ENCODE results near the gene CASP8AP2. TPM values are rescaled to one million over a fixed set of nuclear protein-coding genes. Genes with fewer than 3 reads are reported as not detected.

CASP8AP2 gene
- 54.6 and 116 TPM in 2 replicates for total RNA-seq (2011; cell fraction: chromatin; rRNA removed; ENCODE audit: low replicate concordance)
- total RNA-seq (2011; cell fraction: nucleolus; rRNA removed) = 32.2 and 36.5 TPM in 2 replicates
- total RNA-seq (2011; cell fraction: nucleoplasm; rRNA removed) = 77.7 and 94.6 TPM in 2 replicates
- total RNA-seq (2014; rRNA removed) (12.1 and 12.5 TPM in 2 replicates), total RNA-seq (2014; rRNA removed; fragmentation: Illumina TruSeq; extraction: Trizol) (27.6 and 34.8 TPM in 2 replicates), total RNA-seq (2015; rRNA removed; fragmentation: Illumina TruSeq; extraction: Trizol) (29.3 and 30.0 TPM in 2 replicates), total RNA-seq (2021) (19.1 TPM in 2 replicates), polyA plus RNA-seq (2011; rRNA removed) (18.7 and 20.9 TPM in 2 replicates), polyA plus RNA-seq (2014; fragmentation: Illumina TruSeq; extraction: Trizol) (15.9 and 19.5 TPM in 2 replicates), polyA plus RNA-seq (2014; fragmentation: Nextera tagmentation; extraction: Ambion mirVana) (10 to 100 TPM; 10.6 to 14.6 TPM), polyA plus RNA-seq (2014; rRNA removed) (11.3 and 13.3 TPM in 2 replicates), polyA minus RNA-seq (2011; rRNA and poly(A)+ RNA removed) (58.4 and 70.1 TPM in 2 replicates), Bru-seq, nascent RNA (percentile 81 among the genes with signal in this experiment), BruChase-seq, experiment 1, labeled RNA remaining after a 2-hour chase (percentile 87 among the genes with signal in this experiment), BruChase-seq, experiment 2, labeled RNA remaining after a 6-hour chase (percentile 89 among the genes with signal in this experiment)
- 2.5 and 5.3 TPM in 2 replicates for polyA plus RNA-seq (2011; cell fraction: cytosol; rRNA removed)
- polyA plus RNA-seq (2011; cell fraction: nucleus; rRNA removed) = 18.6 and 21.2 TPM in 2 replicates
- polyA plus RNA-seq (2012) = 10.5 and 11.7 TPM in 2 replicates
- polyA minus RNA-seq (2011; cell fraction: cytosol; rRNA and poly(A)+ RNA removed) = 14.0 and 16.0 TPM in 2 replicates
- polyA minus RNA-seq (2011; cell fraction: nucleus; rRNA and poly(A)+ RNA removed) = 24.1 and 32.8 TPM in 2 replicates
- long read RNA-seq, experiment 1, transcript CASP8AP2-202 (7 exons, 1,280 nt) = major isoform, 13 of 53 reads
- long read RNA-seq, experiment 1, transcript CASP8AP2-206 (7 exons, 1,153 nt) = minor isoform, 9 of 53 reads
- long read RNA-seq, experiment 1, partial matches to known transcripts = 11 of 53 reads
- long read RNA-seq, experiment 1, other reads (novel, unspliced or antisense) = 20 of 53 reads
- long read RNA-seq, experiment 2, partial matches to known transcripts = 2 of 8 reads
- long read RNA-seq, experiment 2, other reads (novel, unspliced or antisense) = 6 of 8 reads
- long read RNA-seq, experiment 3, transcript CASP8AP2-202 (7 exons, 1,280 nt) = major isoform, 7 of 15 reads
- long read RNA-seq, experiment 3, partial matches to known transcripts = 2 of 15 reads
- long read RNA-seq, experiment 3, other reads (novel, unspliced or antisense) = 4 of 15 reads

DNA sequence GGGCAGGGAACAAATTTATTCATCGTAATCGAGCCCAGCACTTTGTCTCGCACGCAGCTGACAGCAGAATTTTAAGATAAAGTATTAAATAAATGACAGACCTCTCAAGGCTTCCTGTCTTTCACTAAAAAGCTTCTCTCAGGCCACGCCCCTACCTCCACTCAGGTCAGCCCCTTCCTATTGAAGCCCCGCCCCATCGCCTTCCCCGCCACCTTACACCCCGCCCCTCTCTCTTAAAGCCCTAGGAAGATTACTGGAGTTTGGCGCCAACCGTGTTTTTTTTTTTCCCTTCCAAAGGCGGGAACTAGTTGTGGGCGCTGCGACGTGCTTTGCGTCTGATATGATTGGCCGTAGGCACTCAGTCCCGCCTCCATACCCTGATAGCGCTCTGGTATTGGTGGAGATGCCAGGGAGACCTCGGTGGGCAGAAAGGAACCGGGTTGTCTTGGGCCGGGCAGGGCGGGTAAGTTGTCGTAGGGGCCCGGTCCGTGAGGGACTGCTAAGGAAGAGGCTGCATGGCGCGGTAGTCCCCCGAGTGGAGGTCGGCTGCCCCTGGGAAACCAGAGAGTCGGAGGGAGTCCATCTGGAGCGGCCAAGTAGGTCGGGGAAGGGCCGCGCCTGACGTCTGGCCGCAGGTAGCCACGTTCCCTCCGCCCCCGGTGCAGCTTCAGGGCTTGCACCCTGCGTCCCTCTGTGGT lies at the start of gene CASP8AP2:
Gene CASP8AP2 (plus strand): TSS at position 409 of the 698 bp plus-strand sequence.
- in situ Hi-C loops (cut with MboI) (no loop called here), intact Hi-C loops (cut with micrococcal nuclease) (no loop called here)
- peaks cover 32% of the 10 kb centered on the region for H3K79me2 ChIP-seq (ENCODE audit: control insufficient read depth, insufficient read depth, low read length)
- peaks cover 23% of the 10 kb centered on the region for H3K36me3 ChIP-seq (ENCODE audit: control insufficient read depth, insufficient read depth, low read length)
- no TSS peak for BruUV-seq (replicated peaks)
- DNase-seq (ENCODE audit: extremely low read depth in 1 of 4, low spot score in 3 of 4) = peak; percentile 96 to 99 (median 98)
- CTCF ChIA-PET (ENCODE audit: low intra/inter-chr PET ratio) = no interaction called here
- H3K27ac ChIP-seq (ENCODE audit: extremely low read depth, low read depth, low read length) = peak within 1 kb of the TSS; percentile 86
- peak within 1 kb of the TSS; percentile 93 for H3K4me2 ChIP-seq (ENCODE audit: insufficient read depth, low read length)
- H3K9ac ChIP-seq (ENCODE audit: insufficient read depth in 1 of 2, low read depth in 2 of 2, low read length in 2 of 2) = peak within 1 kb of the TSS; percentile 90 to 100
- H3K9me3 ChIP-seq (replicated peaks; ENCODE audit: control insufficient read depth, insufficient read depth, low read depth, low read length) = no peaks in the 10 kb centered on the region
- no peaks in the 10 kb centered on the region for H3K27me3 ChIP-seq (ENCODE audit: control insufficient read depth in 2 of 2, insufficient read depth in 2 of 2, low read length in 2 of 2)
- H4K20me1 ChIP-seq (replicated peaks; ENCODE audit: control insufficient read depth, insufficient read depth, low read length) = no peaks in the 10 kb centered on the region
- WGBS (ENCODE audit: insufficient coverage, low coverage, missing lambda C conversion rate) = 0% methylated on average over 31 of the region's 41 CpGs
- peak within 1 kb of the TSS; percentile 73 for H3K4me3 ChIP-seq
- POLR2A ChIA-PET = interaction anchor here (0.7 to 3.9 kb wide), 7 partner anchors 10 to 758 kb away, joined by 3 to 43 read pairs (median 5); partner anchors contain the start of gene MDN1
- H2AFZ ChIP-seq (ENCODE audit: low read depth, low read length) = peak within 1 kb of the TSS; percentile 95
- H3K4me1 ChIP-seq (replicated peaks in 1 of 2; ENCODE audit: control insufficient read depth in 2 of 2, insufficient read depth in 2 of 2, low read length in 2 of 2) = peaks cover 0 to 17% of the 10 kb centered on the region in 2 experiments; a peak in 3 of 5 replicates
- ATAC-seq = peak; percentile 97
- peak; percentile 100 for FAIRE-seq
- H3K9me1 ChIP-seq (ENCODE audit: control insufficient read depth, insufficient read depth, low read length) = no peaks in the 10 kb centered on the region
- TF ChIP-seq NFRKB (IDR thresholded peaks at IDR 0.05; ENCODE audit: low read depth) (0 out of 2 replicates have a peak, but pooled peaks have one; percentile 13), ARID1B (IDR thresholded peaks at IDR 0.05) (no peak), ILF3 (IDR thresholded peaks at IDR 0.05; ENCODE audit: borderline replicate concordance) (no peak), ZBTB17 (CRISPR knock-in tag; IDR thresholded peaks at IDR 0.05) (0 out of 2 replicates have a peak, but pooled peaks have one; percentile 20), GABPA (tag; conservative IDR thresholded peaks at IDR 0.05; ENCODE audit: low read depth) (peak; percentile 69), SIRT6 (IDR thresholded peaks at IDR 0.05; ENCODE audit: low read depth, low read length) (no peak), ARNT (IDR thresholded peaks at IDR 0.05) (no peak), SUPT5H (IDR thresholded peaks at IDR 0.05) (peak; percentile 90), ZBED1 (IDR thresholded peaks at IDR 0.05) (0 out of 2 replicates have a peak, but pooled peaks have one; percentile 58), RBM22 (IDR thresholded peaks at IDR 0.05; ENCODE audit: low read depth, low read length, poor library complexity, severe bottlenecking) (no peak), GTF2A2 (tag; IDR thresholded peaks at IDR 0.05) (no peak), NEUROD1 (IDR thresholded peaks at IDR 0.05; ENCODE audit: borderline replicate concordance, low read depth, low read length, partially characterized antibody) (peak; percentile 66), POLR2AphosphoS5 (IDR thresholded peaks at IDR 0.05; ENCODE audit: control insufficient read depth, insufficient read depth, low read depth, low read length) (peak; percentile 65), KAT7 (CRISPR knock-in tag; IDR thresholded peaks at IDR 0.05; ENCODE audit: borderline replicate concordance) (0 out of 2 replicates have a peak, but pooled peaks have one; percentile 16), TBL1XR1 (IDR thresholded peaks at IDR 0.05; ENCODE audit: low read length in 2 of 2) (no peak), EGR1 (conservative IDR thresholded peaks at IDR 0.05) (peak; percentile 55)
- TF ChIP-seq, protein P1, sequence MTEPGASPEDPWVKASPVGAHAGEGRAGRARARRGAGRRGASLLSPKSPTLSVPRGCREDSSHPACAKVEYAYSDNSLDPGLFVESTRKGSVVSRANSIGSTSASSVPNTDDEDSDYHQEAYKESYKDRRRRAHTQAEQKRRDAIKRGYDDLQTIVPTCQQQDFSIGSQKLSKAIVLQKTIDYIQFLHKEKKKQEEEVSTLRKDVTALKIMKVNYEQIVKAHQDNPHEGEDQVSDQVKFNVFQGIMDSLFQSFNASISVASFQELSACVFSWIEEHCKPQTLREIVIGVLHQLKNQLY (CRISPR knock-in tag; conservative IDR thresholded peaks at IDR 0.05) = no peak

Measured in K562 (cell line).